Lung (tissue), 12 donors: ENCODE measurements around the gene B4GALNT4. TPM values are rescaled to one million over a fixed set of nuclear protein-coding genes. Genes with fewer than 3 reads are reported as not detected.

ENCODE experiments used
- ATAC-seq: fragments of 200-7000 bp; cut with Tn5 transposase; one replicate; pipeline ENCODE4 v1.9.1; 2020; ENCODE audit warnings: moderate number of reproducible peaks; ENCODE audit not compliant: insufficient read depth, low FRiP score
- DNase-seq, 3 donors: peaks; one replicate each; pipeline ENCODE4 v3.0.0-alpha.2; 2013 to 2017
- H3K27ac ChIP-seq, 2 donors: one replicate each; pipeline ENCODE4 v1.5.1; 2013; ENCODE audit warnings: mild to moderate bottlenecking in 2 of 2, moderate library complexity in 2 of 2, control low read depth in 1 of 2, inconsistent platforms in 1 of 2, low read depth in 1 of 2, low read length in 1 of 2
- H3K27me3 ChIP-seq, 3 donors: one replicate each; pipeline ENCODE4 v1.5.1; 2013; ENCODE audit warnings: low read length in 2 of 3; ENCODE audit not compliant: control insufficient read depth in 3 of 3, insufficient read depth in 3 of 3
- H3K36me3 ChIP-seq, 4 donors: one replicate each; pipeline ENCODE4 v1.5.1; 2013; ENCODE audit warnings: low read length in 4 of 4, mild to moderate bottlenecking in 1 of 4, moderate library complexity in 1 of 4; ENCODE audit not compliant: control insufficient read depth in 4 of 4, insufficient read depth in 4 of 4
- H3K4me1 ChIP-seq, 5 donors: one replicate each; pipeline ENCODE4 v1.5.1; 2013; ENCODE audit warnings: low read length in 5 of 5, mild to moderate bottlenecking in 2 of 5, moderate library complexity in 1 of 5; ENCODE audit not compliant: control insufficient read depth in 5 of 5, insufficient read depth in 5 of 5
- H3K4me3 ChIP-seq: one replicate; pipeline ENCODE4 v1.5.1; 2013; ENCODE audit warnings: mild to moderate bottlenecking, control low read depth, moderate library complexity
- H3K9ac ChIP-seq, 2 donors: one replicate each; pipeline ENCODE4 v1.5.1; 2013; ENCODE audit warnings: low read length in 2 of 2, control low read depth in 1 of 2; ENCODE audit not compliant: insufficient read depth in 1 of 2
- H3K9me3 ChIP-seq, 4 donors: one replicate each; pipeline ENCODE4 v1.5.1; 2013; ENCODE audit warnings: low read length in 3 of 4, mild to moderate bottlenecking in 1 of 4, moderate library complexity in 1 of 4; ENCODE audit not compliant: control insufficient read depth in 4 of 4, insufficient read depth in 3 of 4
- WGBS, 2 donors: extraction: QIAGEN DNeasy Blood & Tissue Kit; methylation state at CpG; one replicate each; pipeline ENCODE4 v1.1.7; 2013; 5-methylcytosine and 5-hydroxymethylcytosine counted together
- polyA plus RNA-seq, 2 donors: library from polyadenylated mRNA; stranded (reverse); fragments of 200-250 nt; gene quantifications; one replicate each; pipeline ENCODE4 v1.2.1, GENCODE V29; 2013
- total RNA-seq, 2 donors: library from RNA; depleted of rRNA in 1 of 2; stranded (reverse); fragments of >200 nt in 1 of 2; gene quantifications; one replicate each; pipeline ENCODE4 v1.2.1, GENCODE V29; 2014 to 2021
- TF ChIP-seq, protein P1 (sequence below): IDR thresholded peaks from 2 replicates; pipeline ENCODE4 v1.5.1; 2012; ENCODE audit warnings: mild to moderate bottlenecking; ENCODE audit errors: control extremely low read depth, extremely low read depth
- donor health status: control.
- donor health status: control.
- donor health status: Bipolar disorder and iron deficiency.
- donor health status: healthy.
- donor health status: DM: yes; HTN: yes; CAD: no.

The B4GALNT4 gene
- total and polyA plus RNA-seq, 4 donors = 1.4 to 6.8 (median 3.3) TPM

DNA sequence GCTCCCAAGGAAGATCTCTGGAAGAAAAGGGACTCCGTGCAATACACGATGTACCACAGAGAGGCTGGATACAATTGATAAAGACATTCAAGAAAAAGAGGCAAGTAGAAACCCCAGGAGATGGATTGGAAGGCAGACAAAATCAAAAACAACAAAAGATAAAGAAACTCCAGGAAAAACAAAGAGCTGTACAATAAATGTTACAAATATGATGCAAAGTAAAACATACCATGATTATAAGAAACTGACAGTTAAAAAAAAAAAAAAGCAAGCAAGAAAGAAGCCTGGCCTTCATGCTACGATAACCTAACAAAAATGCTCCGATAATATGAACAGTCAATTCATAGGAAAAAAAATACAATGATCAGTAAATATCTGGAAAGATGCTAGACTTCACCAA, 56.0 kb downstream of the B4GALNT4 start:
- H3K27me3 ChIP-seq = peaks cover 0 to 7% (median 2%) of the 10 kb centered on the region in 3 donors
- H3K9me3 ChIP-seq = peaks cover 0 to 3% (median 0%) of the 10 kb centered on the region in 4 donors
- H3K4me3 ChIP-seq = no peak overlapping the region
- no peaks in the 10 kb centered on the region for H3K4me1 ChIP-seq
- ATAC-seq (no peak), DNase-seq (no peak)
- 72 to 80% methylated on average over 4 of the region's 4 CpGs for WGBS, 2 donors
- TF ChIP-seq, protein P1, sequence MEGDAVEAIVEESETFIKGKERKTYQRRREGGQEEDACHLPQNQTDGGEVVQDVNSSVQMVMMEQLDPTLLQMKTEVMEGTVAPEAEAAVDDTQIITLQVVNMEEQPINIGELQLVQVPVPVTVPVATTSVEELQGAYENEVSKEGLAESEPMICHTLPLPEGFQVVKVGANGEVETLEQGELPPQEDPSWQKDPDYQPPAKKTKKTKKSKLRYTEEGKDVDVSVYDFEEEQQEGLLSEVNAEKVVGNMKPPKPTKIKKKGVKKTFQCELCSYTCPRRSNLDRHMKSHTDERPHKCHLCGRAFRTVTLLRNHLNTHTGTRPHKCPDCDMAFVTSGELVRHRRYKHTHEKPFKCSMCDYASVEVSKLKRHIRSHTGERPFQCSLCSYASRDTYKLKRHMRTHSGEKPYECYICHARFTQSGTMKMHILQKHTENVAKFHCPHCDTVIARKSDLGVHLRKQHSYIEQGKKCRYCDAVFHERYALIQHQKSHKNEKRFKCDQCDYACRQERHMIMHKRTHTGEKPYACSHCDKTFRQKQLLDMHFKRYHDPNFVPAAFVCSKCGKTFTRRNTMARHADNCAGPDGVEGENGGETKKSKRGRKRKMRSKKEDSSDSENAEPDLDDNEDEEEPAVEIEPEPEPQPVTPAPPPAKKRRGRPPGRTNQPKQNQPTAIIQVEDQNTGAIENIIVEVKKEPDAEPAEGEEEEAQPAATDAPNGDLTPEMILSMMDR = no peak
- no peak overlapping the region for H3K9ac ChIP-seq
- H3K36me3 ChIP-seq = no peaks in the 10 kb centered on the region
- no peak overlapping the region for H3K27ac ChIP-seq

DNA sequence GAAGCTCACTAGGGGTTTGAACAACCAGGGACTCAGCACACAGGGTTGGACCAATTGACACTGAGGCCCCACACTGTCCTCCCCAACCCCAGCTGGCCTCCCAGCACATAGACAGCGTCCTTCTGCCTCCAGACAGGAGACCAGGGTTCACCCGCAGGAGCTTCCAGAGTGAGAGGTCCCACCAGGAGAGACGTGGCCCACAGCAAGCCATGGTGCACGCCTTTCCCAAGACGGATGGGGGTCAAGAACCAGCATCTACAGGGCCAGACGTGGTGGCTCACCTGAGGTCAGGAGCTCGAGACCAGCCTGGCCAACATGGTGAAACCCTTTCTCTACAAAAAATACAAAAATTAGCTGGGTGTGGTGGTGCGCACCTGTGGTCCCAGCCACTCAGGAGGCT, 57.6 kb downstream of the B4GALNT4 start:
- Histone ChIP-seq H3K27me3 (peaks cover 0 to 7% (median 2%) of the 10 kb centered on the region in 3 donors), H3K27ac (no peak overlapping the region), H3K9me3 (peaks cover 0 to 3% (median 0%) of the 10 kb centered on the region in 4 donors), H3K36me3 (no peaks in the 10 kb centered on the region), H3K4me3 (no peak overlapping the region), H3K4me1 (no peaks in the 10 kb centered on the region), H3K9ac (no peak overlapping the region)
- ATAC-seq (no peak), DNase-seq (no peak)
- TF ChIP-seq, protein P1 = no peak
- WGBS, 2 donors = 91 to 92% methylated on average over 8 of the region's 8 CpGs

DNA sequence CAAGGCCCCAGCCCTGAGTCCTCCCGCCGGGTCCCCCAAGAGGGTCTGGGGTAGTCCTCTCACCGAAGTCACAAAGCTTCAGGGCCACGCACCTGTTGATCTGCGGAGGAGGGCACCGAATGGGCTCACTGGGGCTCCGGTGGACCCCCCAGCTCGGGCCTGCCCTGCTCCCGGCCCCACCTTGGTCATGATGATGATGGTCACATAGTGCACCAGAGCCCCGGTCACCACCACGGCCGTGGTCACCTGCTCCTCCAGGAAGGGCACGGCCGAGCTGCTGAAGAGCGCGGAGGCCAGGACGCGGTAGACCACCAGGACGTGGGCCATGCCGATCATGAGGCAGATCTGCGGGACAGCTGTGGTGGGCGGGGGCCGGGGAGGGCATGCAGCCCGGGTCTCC, 59.0 kb downstream of the B4GALNT4 start:
- DNase-seq = no peak

More for the DNA sequence above, 59.0 kb downstream of the B4GALNT4 start:
- ATAC-seq = no peak
- TF ChIP-seq, protein P1 = no peak
- H3K27ac ChIP-seq = no peak overlapping the region
- H3K9ac ChIP-seq = no peak overlapping the region
- no peak overlapping the region for H3K4me3 ChIP-seq
- H3K9me3 ChIP-seq = peaks cover 0 to 3% (median 0%) of the 10 kb centered on the region in 4 donors
- peaks cover 0 to 7% (median 2%) of the 10 kb centered on the region in 3 donors for H3K27me3 ChIP-seq
- 92 to 95% methylated on average over 24 of the region's 24 CpGs for WGBS, 2 donors
- H3K36me3 ChIP-seq = no peaks in the 10 kb centered on the region
- no peaks in the 10 kb centered on the region for H3K4me1 ChIP-seq
